A549 (cell line): Measurements from ENCODE around the gene DUSP9. TPM values are rescaled to one million over a fixed set of nuclear protein-coding genes. Genes with fewer than 3 reads are reported as not detected.

Experiments used
- ATAC-seq, 2 experiments: fragments of 200-7000 bp in 1 of 2; fragments of >200 bp in 1 of 2; cut with Nextera tagmentation in 1 of 2; cut with Tn5 transposase in 1 of 2; 3 replicates each; pipeline versions ENCODE4 v1.8.0 to v1.9.1; 2018 to 2020; ENCODE audit warnings: mild to moderate bottlenecking in 1 of 2, moderate library complexity in 1 of 2
- CTCF ChIA-PET: fragments of 300-600 bp; sonication (Branson Sonifier 250); formaldehyde crosslinking; extraction: SDS; loops from one replicate; lab custom pipeline; 2021; ENCODE audit warnings: antibody characterized with exemption, inconsistent platforms; lab: Yijun Ruan, JAX
- POLR2A ChIA-PET: fragments of 350-600 bp; formaldehyde crosslinking; extraction: SDS; loops from one replicate; lab custom pipeline; 2021; ENCODE audit warnings: antibody characterized with exemption, inconsistent platforms; lab: Yijun Ruan, JAX
- DNase-seq, 2 experiments: peaks; one replicate each; pipeline versions ENCODE4 v3.0.0 to v3.0.0-alpha.2; 2011 to 2016; ENCODE audit warnings: low read depth in 1 of 2, low spot score in 1 of 2
- FAIRE-seq: peaks from 2 replicates; lab custom pipeline; 2011; peaks lifted over from hg19 to GRCh38; lab: Jason Lieb, UNC
- H3K27ac ChIP-seq, 2 experiments: fragments of >200 bp; sonication (Bioruptor Twin); formaldehyde crosslinking; 3 replicates each; pipeline ENCODE4 v1.5.1; 2016 to 2017
- H3K4me1 ChIP-seq: fragments of >200 bp; sonication (Bioruptor Twin); formaldehyde crosslinking; 3 replicates; pipeline ENCODE4 v1.6.1; 2016
- H3K4me2 ChIP-seq: fragments of >200 bp; sonication (Bioruptor Twin); formaldehyde crosslinking; 3 replicates; pipeline ENCODE4 v1.6.1; 2016
- H3K4me3 ChIP-seq: fragments of >200 bp; sonication (Bioruptor Twin); formaldehyde crosslinking; 3 replicates; pipeline ENCODE4 v1.5.1; 2016
- H3K9me3 ChIP-seq: fragments of >200 bp; sonication (Bioruptor Twin); formaldehyde crosslinking; 3 replicates; pipeline ENCODE4 v1.6.1; 2016
- BCL3 ChIP-seq: fragments of >200 bp; sonication (Bioruptor Twin); formaldehyde crosslinking; IDR thresholded peaks from 3 replicates; pipeline ENCODE4 v1.6.1; 2016
- CBX2 ChIP-seq: fragments of 200-600 bp; sonication (generic); IDR thresholded peaks from 2 replicates; pipeline ENCODE4 v1.6.1; 2016; ENCODE audit warnings: low read depth, mild to moderate bottlenecking, borderline replicate concordance
- CEBPB ChIP-seq, 2 experiments: fragments of >200 bp in 1 of 2; sonication (Bioruptor Twin) in 1 of 2; formaldehyde crosslinking in 1 of 2; IDR thresholded peaks; 2 replicates each; pipeline ENCODE4 v1.6.1; 2012 to 2016
- EHF ChIP-seq: fragments of 250-450 bp; sonication (Bioruptor Pico); IDR thresholded peaks from 2 replicates; pipeline ENCODE4 v1.5.0; 2020; ENCODE audit warnings: mild to moderate bottlenecking
- ELK1 ChIP-seq: fragments of 150-350 bp; IDR thresholded peaks from 2 replicates; pipeline ENCODE4 v1.6.1; 2014; ENCODE audit warnings: low read depth, mild to moderate bottlenecking, low read length
- ESRRA ChIP-seq: fragments of 150-350 bp; IDR thresholded peaks from 2 replicates; pipeline ENCODE4 v1.6.1; 2014; ENCODE audit warnings: mild to moderate bottlenecking, low read length, borderline replicate concordance
- FOSB ChIP-seq: fragments of 250-450 bp; sonication (Bioruptor Pico); IDR thresholded peaks from 2 replicates; pipeline ENCODE4 v1.5.0; 2020; ENCODE audit warnings: mild to moderate bottlenecking, moderate library complexity
- FOXS1 ChIP-seq: fragments of 250-450 bp; sonication (Bioruptor Pico); IDR thresholded peaks from 2 replicates; pipeline ENCODE4 v1.5.0; 2020; ENCODE audit warnings: mild to moderate bottlenecking, moderate library complexity
- HDAC2 ChIP-seq: fragments of 200-600 bp; sonication (generic); IDR thresholded peaks from 2 replicates; pipeline ENCODE4 v1.6.1; 2016
- HMGXB4 ChIP-seq: fragments of 250-450 bp; sonication (Bioruptor Pico); IDR thresholded peaks from 2 replicates; pipeline ENCODE4 v1.5.0; 2021; ENCODE audit warnings: mild to moderate bottlenecking, moderate library complexity, borderline replicate concordance
- HOXA7 ChIP-seq: fragments of 250-450 bp; sonication (Bioruptor Pico); IDR thresholded peaks from 2 replicates; pipeline ENCODE4 v1.5.0; 2020; ENCODE audit warnings: mild to moderate bottlenecking, moderate library complexity
- KDM1A ChIP-seq: fragments of 200-600 bp; sonication (generic); IDR thresholded peaks from 2 replicates; pipeline ENCODE4 v1.6.1; 2016; ENCODE audit warnings: low read depth, mild to moderate bottlenecking
- MAX ChIP-seq: IDR thresholded peaks from 2 replicates; pipeline ENCODE4 v1.6.1; 2012
- MAZ ChIP-seq: fragments of 150-350 bp; IDR thresholded peaks from 2 replicates; pipeline ENCODE4 v1.6.1; 2014; ENCODE audit warnings: antibody characterized with exemption, low read depth, low read length, borderline replicate concordance
- MYC ChIP-seq: IDR thresholded peaks from 2 replicates; pipeline ENCODE4 v1.6.1; 2012; ENCODE audit warnings: mild to moderate bottlenecking, inconsistent platforms, low read length, improper control_type of control experiment, borderline replicate concordance
- NFE2L2 ChIP-seq: fragments of 150-350 bp; conservative IDR thresholded peaks from 2 replicates; pipeline ENCODE4 v1.6.1; 2014; ENCODE audit warnings: low read length
- PHF8 ChIP-seq: fragments of 200-600 bp; sonication (generic); IDR thresholded peaks from 2 replicates; pipeline ENCODE4 v1.6.1; 2016; ENCODE audit warnings: low read depth, mild to moderate bottlenecking, antibody characterized with exemption, moderate library complexity, borderline replicate concordance
- POLR2AphosphoS2 ChIP-seq: conservative IDR thresholded peaks from 2 replicates; pipeline ENCODE4 v1.6.1; 2012; ENCODE audit warnings: low read length, improper control_type of control experiment, inconsistent platforms
- REST ChIP-seq: fragments of 200-600 bp; sonication (generic); IDR thresholded peaks from 2 replicates; pipeline ENCODE4 v1.6.1; 2016; ENCODE audit warnings: antibody characterized with exemption, mild to moderate bottlenecking, moderate library complexity
- RNF2 ChIP-seq: fragments of 200-600 bp; sonication (generic); IDR thresholded peaks from 2 replicates; pipeline ENCODE4 v1.6.1; 2016; ENCODE audit warnings: low read depth, mild to moderate bottlenecking, antibody characterized with exemption, moderate library complexity, borderline replicate concordance
- TFCP2L1 ChIP-seq: fragments of 250-450 bp; sonication (Bioruptor Pico); IDR thresholded peaks from 2 replicates; pipeline ENCODE4 v1.5.0; 2021; ENCODE audit warnings: mild to moderate bottlenecking
- ZSCAN20 ChIP-seq: fragments of 250-450 bp; sonication (Bioruptor Pico); IDR thresholded peaks from 2 replicates; pipeline ENCODE4 v1.8.0; 2022; ENCODE audit warnings: mild to moderate bottlenecking, moderate library complexity
- WGBS: methylation state at CpG from one replicate; pipeline ENCODE4 v1.1.6; 2017; ENCODE audit errors: missing lambda C conversion rate; 5-methylcytosine and 5-hydroxymethylcytosine counted together
- polyA plus RNA-seq, 4 experiments: library from polyadenylated mRNA; depleted of rRNA in 3 of 4; stranded (reverse); fragments of >200 nt; fragmentation: RNase III in 1 of 4; extraction: RNeasy Plus Mini Kit Qiagen cat#74134 plus additional on column Dnase treatment in 1 of 4; gene quantifications; 2 replicates in 3 of 4; 3 replicates in 1 of 4; pipeline ENCODE4 v1.2.3, GENCODE V29; 2011 to 2017

Gene DUSP9
- polyA plus RNA-seq, 2 of the 4 experiments (the other 2 are of a cell fraction) = 0.75 to 1.6 TPM

- FAIRE-seq = no peak
- TF ChIP-seq TFCP2L1 (CRISPR knock-in tag) (no peak), ESRRA (no peak), EHF (CRISPR knock-in tag) (no peak), KDM1A (no peak), HMGXB4 (CRISPR knock-in tag) (no peak), MAX (no peak), CEBPB (IDR thresholded peaks at IDR 0.05) (no peak), CBX2 (no peak), PHF8 (no peak), MYC (no peak), MAZ (no peak), REST (no peak), BCL3 (no peak), HOXA7 (CRISPR knock-in tag) (no peak), FOSB (CRISPR knock-in tag) (no peak)
- Histone ChIP-seq H3K27ac (no peak within 1 kb of the TSS), H3K4me2 (peak within 1 kb of the TSS; percentile 37; the same call in 2 of the 3 replicates), H3K9me3 (no peaks in the 10 kb centered on the region), H3K4me3 (no peak within 1 kb of the TSS), H3K4me1 (no peaks in the 10 kb centered on the region)
- ChIA-PET CTCF (interaction anchor here (0.8 to 1.4 kb wide), 4 partner anchors 12 to 164 kb away, joined by 3 to 5 read pairs (median 3); no protein-coding TSS in a partner anchor), POLR2A (no interaction called here)
- 40% methylated on average over 12 of the region's 98 CpGs for WGBS
- no peak for ATAC-seq
- no peak for DNase-seq
Measured at GRCh38 chrX:153673428-153674218, 26.6 kb downstream of the DUSP9 start, which contains the start of gene PNCK. TSS of gene PNCK (minus strand) at chrX:153673813. CDS start at chrX:153673076, 737 bp downstream.

- H3K4me3 ChIP-seq = no peak overlapping the region
- no peak overlapping the region for H3K4me2 ChIP-seq
- no peaks in the 10 kb centered on the region for H3K4me1 ChIP-seq
- no peak for ATAC-seq
- FAIRE-seq = no peak
- H3K27ac ChIP-seq = no peak overlapping the region
- no peak for DNase-seq
- H3K9me3 ChIP-seq = no peaks in the 10 kb centered on the region
- 81% methylated on average over 27 of the region's 27 CpGs for WGBS
- ChIA-PET POLR2A (no interaction called here), CTCF (interaction anchor here (0.8 to 1.4 kb wide), 3 partner anchors 12 to 165 kb away, joined by 3 read pairs; no protein-coding TSS in a partner anchor)
- no peak for TF ChIP-seq REST
- TF ChIP-seq POLR2AphosphoS2 = no peak
- TF ChIP-seq FOXS1 (CRISPR knock-in tag) = no peak
- no peak for TF ChIP-seq ELK1
- TF ChIP-seq HOXA7 (CRISPR knock-in tag) = no peak
- TF ChIP-seq RNF2 = no peak
- TF ChIP-seq CEBPB (IDR thresholded peaks at IDR 0.05) = no peak
- TF ChIP-seq ZSCAN20 = no peak
- TF ChIP-seq TFCP2L1 (CRISPR knock-in tag) = no peak
- no peak for TF ChIP-seq NFE2L2
- TF ChIP-seq HDAC2 = no peak
- TF ChIP-seq FOSB (CRISPR knock-in tag) = no peak
Measured at GRCh38 chrX:153674219-153674851, 27.3 kb downstream of the DUSP9 start.
